ENCODE results near the gene SHPK.
"Not testable (repeated sequence)": the region's sequence is repeated elsewhere in the genome, so short reads cannot be mapped to it uniquely, and the experiment has no call there.

The SHPK gene

GRCh38 chr17:3585826-3586225, 50.2 kb downstream of the SHPK start:
- DNase-seq: no peak

- no peak for DNase-seq
Measured at GRCh38 chr17:3583456-3583855, 52.6 kb downstream of the SHPK start.

GRCh38 chr17:3582915-3583314, 53.1 kb downstream of the SHPK start:
- no peak for DNase-seq

- not testable (repeated sequence) for DNase-seq
Measured at GRCh38 chr17:3578667-3579066, 57.4 kb downstream of the SHPK start.

GRCh38 chr17:3576970-3577369, 59.1 kb downstream of the SHPK start:
- DNase-seq: no peak

- no peak for DNase-seq
Measured at GRCh38 chr17:3575511-3575910, 60.5 kb downstream of the SHPK start.

- no peak for DNase-seq
Measured at GRCh38 chr17:3574231-3574630, 61.8 kb downstream of the SHPK start.

- DNase-seq: no peak
Measured at GRCh38 chr17:3573246-3574100, 62.6 kb downstream of the SHPK start.

- no peak for DNase-seq
Measured at GRCh38 chr17:3572231-3572630, 63.8 kb downstream of the SHPK start.

- DNase-seq: no peak
Measured at GRCh38 chr17:3571043-3571900, 64.8 kb downstream of the SHPK start.

GRCh38 chr17:3569534-3570137, 66.4 kb downstream of the SHPK start:
- no peak for DNase-seq

- DNase-seq: no peak
Measured at GRCh38 chr17:3566551-3566950, 69.5 kb downstream of the SHPK start.

- no peak for DNase-seq
Measured at GRCh38 chr17:3565143-3565542, 70.9 kb downstream of the SHPK start.

- DNase-seq: not testable (repeated sequence)
Measured at GRCh38 chr17:3564241-3564640, 71.8 kb downstream of the SHPK start.

GRCh38 chr17:3559270-3559645, 76.8 kb downstream of the SHPK start:
- no peak for DNase-seq

- no peak for DNase-seq
Measured at GRCh38 chr17:3558603-3559269, 77.3 kb downstream of the SHPK start.
